GM12892 (cell line): ENCODE results near the gene CHST13.

ENCODE experiments used
- DNase-seq: peaks from one replicate; pipeline ENCODE4 v3.0.0; 2011; ENCODE audit not compliant: insufficient read length
- FAIRE-seq: peaks from 2 replicates; lab custom pipeline; 2011; peaks lifted over from hg19 to GRCh38; lab: Jason Lieb, UNC
- POLR2A ChIP-seq: IDR thresholded peaks from 2 replicates; pipeline ENCODE4 v1.6.1; 2011; ENCODE audit warnings: low read depth, low read length, control low read depth
- POLR2AphosphoS5 ChIP-seq: IDR thresholded peaks from 2 replicates; pipeline ENCODE4 v1.6.1; 2011; ENCODE audit warnings: low read depth, low read length, control low read depth
- TAF1 ChIP-seq: IDR thresholded peaks from 2 replicates; pipeline ENCODE4 v1.6.1; 2011; ENCODE audit warnings: low read depth, mild to moderate bottlenecking, control low read depth, low read length, borderline replicate concordance

CHST13 gene

GRCh38 chr3:126500016-126500415, 23.9 kb upstream of the CHST13 start:
- DNase-seq (no peak), FAIRE-seq (no peak)
- TF ChIP-seq POLR2AphosphoS5 (no peak), TAF1 (no peak), POLR2A (no peak)

GRCh38 chr3:126501054-126501453, 22.9 kb upstream of the CHST13 start:
- TF ChIP-seq POLR2AphosphoS5: no peak
- no peak for TF ChIP-seq POLR2A
- TF ChIP-seq TAF1: no peak
- DNase-seq: no peak
- FAIRE-seq: no peak

- TF ChIP-seq POLR2A (no peak), TAF1 (no peak), POLR2AphosphoS5 (no peak)
- DNase-seq (no peak), FAIRE-seq (no peak)
Measured at GRCh38 chr3:126501736-126502135, 22.2 kb upstream of the CHST13 start.

DNA sequence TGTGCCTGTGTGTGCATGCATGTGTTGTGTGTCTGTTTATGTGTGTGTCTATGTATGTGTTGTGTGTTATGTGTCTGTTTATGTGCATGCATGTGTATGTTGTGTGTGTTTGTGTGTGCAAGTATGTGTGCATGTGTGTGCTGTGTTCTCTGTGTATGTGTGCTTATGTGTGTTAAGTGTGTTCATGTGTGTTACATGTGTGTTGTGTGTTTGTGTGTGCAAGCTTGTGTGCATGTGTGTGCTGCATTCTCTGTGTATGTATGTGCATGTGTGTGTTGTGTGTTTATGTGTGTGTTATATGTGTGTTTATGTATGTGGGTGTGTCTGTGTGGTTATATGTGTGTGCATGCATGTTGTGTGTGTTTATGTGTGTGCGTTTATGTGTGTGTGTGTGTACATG, 21.3 kb upstream of the CHST13 start:
- FAIRE-seq: peak; percentile 86
- no peak for DNase-seq

DNA sequence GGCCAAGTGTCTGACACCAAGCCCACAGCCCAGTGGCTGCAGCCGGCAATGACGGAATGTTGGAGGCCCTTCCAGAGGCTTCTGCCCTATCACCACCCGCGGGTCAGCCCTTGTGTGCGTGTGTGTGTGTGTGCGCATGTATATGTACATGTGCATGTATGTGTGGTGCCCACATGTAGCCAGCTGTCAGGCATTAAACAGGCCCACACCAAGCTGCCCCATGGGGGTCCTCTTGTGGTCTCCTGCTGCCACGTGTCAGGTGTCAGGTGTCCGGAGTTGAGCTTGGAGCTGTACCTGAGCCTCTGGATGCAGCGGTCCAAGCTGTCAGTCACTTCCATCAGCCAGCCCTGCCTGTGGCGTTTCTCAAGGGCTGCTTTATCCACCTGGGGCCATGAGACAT, 20.3 kb upstream of the CHST13 start:
- no peak for TF ChIP-seq POLR2A
- no peak for TF ChIP-seq TAF1
- TF ChIP-seq POLR2AphosphoS5: no peak

More for the DNA sequence above, 21.3 kb upstream of the CHST13 start:
- TF ChIP-seq POLR2A (no peak), POLR2AphosphoS5 (no peak), TAF1 (no peak)

DNA sequence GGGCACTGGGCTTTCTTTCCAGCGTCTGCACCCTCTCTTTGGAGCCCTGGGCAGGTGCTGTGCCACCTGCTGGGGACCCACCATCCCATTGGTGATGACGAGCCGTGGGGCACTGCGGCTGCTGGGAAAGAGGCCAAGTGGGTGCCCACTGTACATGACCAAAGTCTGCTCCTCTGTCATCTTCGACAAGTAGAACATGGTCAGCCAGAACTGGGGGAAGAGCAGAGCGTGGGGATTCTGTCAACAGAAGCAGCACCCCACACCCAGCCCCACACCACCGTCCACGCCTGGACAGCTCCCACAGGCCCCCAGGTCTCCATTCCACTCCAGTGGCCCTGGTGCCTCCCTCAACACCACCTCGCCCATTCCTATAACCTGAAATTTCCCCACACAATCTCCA, 16.1 kb upstream of the CHST13 start:
- DNase-seq (no peak), FAIRE-seq (no peak)
- no peak for TF ChIP-seq TAF1
- no peak for TF ChIP-seq POLR2A

More for the DNA sequence above, 20.3 kb upstream of the CHST13 start:
- DNase-seq (no peak), FAIRE-seq (no peak)

GRCh38 chr3:126508564-126508964, 15.4 kb upstream of the CHST13 start:
- no peak for TF ChIP-seq POLR2AphosphoS5
- FAIRE-seq: no peak
- no peak for DNase-seq

DNA sequence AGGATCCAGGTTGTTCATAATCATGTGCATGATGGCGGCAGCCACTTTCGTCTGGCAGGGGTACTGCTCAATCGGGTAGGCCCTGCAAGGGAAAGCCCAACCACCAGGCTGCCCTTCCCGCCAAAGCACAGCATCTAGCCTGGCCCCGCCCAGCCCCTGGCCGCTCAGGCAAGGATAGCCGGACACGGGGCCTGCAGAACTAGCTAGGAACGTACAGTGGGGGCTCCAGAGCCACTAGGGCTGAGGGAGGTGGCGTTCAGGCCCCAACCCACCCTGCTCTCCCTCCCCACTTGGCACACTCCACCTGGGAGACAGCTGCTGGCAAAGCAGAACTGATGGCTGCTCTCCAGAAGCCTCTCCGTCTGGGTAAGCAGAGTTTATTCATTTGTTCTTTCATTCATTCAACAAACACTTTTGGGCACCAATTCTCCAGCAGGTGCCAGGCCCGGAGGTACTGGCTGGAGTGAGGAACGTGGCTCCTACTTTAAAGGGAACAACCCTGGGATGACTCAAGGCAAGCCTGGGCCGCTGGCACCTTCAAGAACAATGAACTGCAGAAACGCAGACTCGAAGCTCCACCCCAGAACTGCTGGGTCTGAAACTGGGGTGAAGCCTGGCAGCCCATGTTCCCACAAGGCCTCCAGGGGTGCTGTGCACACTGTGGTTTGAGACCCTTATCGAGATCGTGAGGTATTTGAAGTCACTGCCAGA, 14.2 kb upstream of the CHST13 start:
- TF ChIP-seq POLR2A (no peak), TAF1 (no peak), POLR2AphosphoS5 (no peak)
- DNase-seq (no peak), FAIRE-seq (no peak)

GRCh38 chr3:126510308-126510910, 13.5 kb upstream of the CHST13 start:
- no peak for DNase-seq
- no peak for FAIRE-seq
- TF ChIP-seq POLR2AphosphoS5 (no peak), POLR2A (no peak), TAF1 (no peak)

DNA sequence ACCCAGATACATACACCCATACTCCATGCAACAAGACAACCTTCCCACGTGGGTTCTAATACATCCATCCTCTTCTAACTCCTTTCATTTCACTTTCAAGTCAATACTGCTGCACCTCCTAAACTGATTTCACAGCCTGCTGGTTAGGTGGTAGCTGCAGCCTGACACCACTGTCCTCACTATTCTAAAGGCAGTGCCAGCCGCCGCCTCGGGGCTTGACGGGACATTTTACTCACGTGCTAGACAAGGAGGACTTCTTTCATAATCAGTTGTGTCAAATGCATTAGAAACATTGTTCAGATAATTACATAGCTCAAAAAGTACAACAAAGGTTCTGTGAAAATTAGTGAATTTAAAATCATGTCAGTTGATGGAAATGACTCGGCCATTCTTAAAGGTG, 12.7 kb upstream of the CHST13 start:
- no peak for DNase-seq
- FAIRE-seq: no peak
- TF ChIP-seq POLR2AphosphoS5 (no peak), POLR2A (no peak), TAF1 (no peak)

- no peak for DNase-seq
- no peak for FAIRE-seq
Measured at GRCh38 chr3:126512026-126512425, 11.9 kb upstream of the CHST13 start.

DNA sequence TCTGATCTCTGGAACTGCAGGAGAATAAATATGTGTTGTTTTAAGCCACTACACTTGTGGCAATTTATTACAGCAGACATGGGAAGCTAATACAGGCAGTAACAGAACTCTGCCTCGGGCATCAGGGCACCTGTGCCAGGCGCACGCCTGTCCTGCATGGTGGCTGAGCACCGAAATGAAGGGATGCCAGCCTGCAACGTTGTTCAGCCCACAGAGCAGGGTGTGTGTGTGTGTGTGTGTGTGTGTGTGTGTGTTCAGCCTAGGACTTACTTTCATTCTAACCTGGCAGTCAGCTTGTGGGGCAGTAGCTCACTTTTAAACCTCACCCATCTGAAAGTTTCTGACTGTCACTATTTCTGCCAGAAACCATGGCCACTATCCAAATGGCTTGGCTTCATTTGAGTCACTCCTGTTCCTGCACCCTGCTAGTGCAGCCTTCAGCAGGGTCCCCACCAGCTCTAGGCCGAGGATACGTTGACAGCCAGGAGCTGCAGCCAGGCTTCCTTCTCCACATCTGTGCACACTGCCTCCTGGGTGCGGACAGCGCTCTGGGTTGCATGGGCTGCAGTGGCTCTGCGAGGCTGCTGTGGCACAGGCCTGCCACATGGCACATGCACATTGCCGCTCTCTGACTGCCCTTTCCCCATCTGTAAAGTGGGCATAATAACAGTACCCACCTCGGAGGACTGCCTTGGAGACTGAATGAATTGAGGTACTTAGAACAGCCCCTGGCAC, 10.9 kb upstream of the CHST13 start:
- no peak for TF ChIP-seq POLR2AphosphoS5
- TF ChIP-seq TAF1: no peak
- TF ChIP-seq POLR2A: no peak
- no peak for FAIRE-seq

More at GRCh38 chr3:126512026-126512425, 11.9 kb upstream of the CHST13 start:
- TF ChIP-seq POLR2A: no peak
- TF ChIP-seq TAF1: no peak
- no peak for TF ChIP-seq POLR2AphosphoS5

More for the DNA sequence above, 10.9 kb upstream of the CHST13 start:
- no peak for DNase-seq
